ENCODE data around the gene YIPF3. TPM values are rescaled to one million over a fixed set of nuclear protein-coding genes. Genes with fewer than 3 reads are reported as not detected.

YIPF3 gene
- total and polyA plus RNA-seq, 4 donors: 81.3 to 119 (median 96.2) TPM

DNA sequence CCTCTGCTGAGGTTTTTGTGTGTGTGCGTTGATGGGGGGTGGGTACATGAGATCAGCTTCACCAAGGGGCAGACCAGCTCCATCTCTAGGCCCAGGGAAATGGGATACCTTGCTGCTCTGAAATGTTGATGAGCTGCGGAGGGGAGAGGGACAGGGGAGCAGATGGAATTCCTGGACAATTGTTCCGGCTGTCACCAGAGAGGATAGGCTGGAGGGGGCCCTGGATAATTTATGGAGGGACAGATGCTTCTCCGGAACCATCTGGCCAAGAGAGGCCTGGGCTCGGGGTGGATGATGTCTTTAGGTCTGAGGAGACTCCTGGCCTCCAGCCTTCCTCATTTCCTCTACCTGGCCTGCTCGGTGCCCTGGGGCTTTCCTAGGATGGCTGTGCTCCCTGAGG lies 41.2 kb downstream of the YIPF3 start:
- TF ChIP-seq, protein P1, sequence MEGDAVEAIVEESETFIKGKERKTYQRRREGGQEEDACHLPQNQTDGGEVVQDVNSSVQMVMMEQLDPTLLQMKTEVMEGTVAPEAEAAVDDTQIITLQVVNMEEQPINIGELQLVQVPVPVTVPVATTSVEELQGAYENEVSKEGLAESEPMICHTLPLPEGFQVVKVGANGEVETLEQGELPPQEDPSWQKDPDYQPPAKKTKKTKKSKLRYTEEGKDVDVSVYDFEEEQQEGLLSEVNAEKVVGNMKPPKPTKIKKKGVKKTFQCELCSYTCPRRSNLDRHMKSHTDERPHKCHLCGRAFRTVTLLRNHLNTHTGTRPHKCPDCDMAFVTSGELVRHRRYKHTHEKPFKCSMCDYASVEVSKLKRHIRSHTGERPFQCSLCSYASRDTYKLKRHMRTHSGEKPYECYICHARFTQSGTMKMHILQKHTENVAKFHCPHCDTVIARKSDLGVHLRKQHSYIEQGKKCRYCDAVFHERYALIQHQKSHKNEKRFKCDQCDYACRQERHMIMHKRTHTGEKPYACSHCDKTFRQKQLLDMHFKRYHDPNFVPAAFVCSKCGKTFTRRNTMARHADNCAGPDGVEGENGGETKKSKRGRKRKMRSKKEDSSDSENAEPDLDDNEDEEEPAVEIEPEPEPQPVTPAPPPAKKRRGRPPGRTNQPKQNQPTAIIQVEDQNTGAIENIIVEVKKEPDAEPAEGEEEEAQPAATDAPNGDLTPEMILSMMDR (IDR thresholded peaks at IDR 0.05; ENCODE audit: control extremely low read depth, extremely low read depth): no peak
- Histone ChIP-seq H3K4me3 (no peak overlapping the region), H3K9me3 (ENCODE audit: control insufficient read depth in 4 of 4, insufficient read depth in 3 of 4, low read length in 3 of 4) (no peaks in the 10 kb centered on the region), H3K27me3 (ENCODE audit: control insufficient read depth in 3 of 3, insufficient read depth in 3 of 3, low read length in 2 of 3) (no peaks in the 10 kb centered on the region), H3K27ac (ENCODE audit: low read depth in 1 of 2, low read length in 1 of 2) (no peak overlapping the region), H3K9ac (ENCODE audit: insufficient read depth in 1 of 2, low read length in 2 of 2) (no peak overlapping the region), H3K4me1 (ENCODE audit: control insufficient read depth in 5 of 5, insufficient read depth in 5 of 5, low read length in 5 of 5) (peaks cover 4 to 17% (median 10%) of the 10 kb centered on the region in 5 donors), H3K36me3 (ENCODE audit: control insufficient read depth in 4 of 4, insufficient read depth in 4 of 4, low read length in 4 of 4) (no peaks in the 10 kb centered on the region)
- DNase-seq (no peak), ATAC-seq (ENCODE audit: insufficient read depth, low FRiP score) (no peak)
- 89 to 93% methylated on average over 6 of the region's 6 CpGs for WGBS, 2 donors

DNA sequence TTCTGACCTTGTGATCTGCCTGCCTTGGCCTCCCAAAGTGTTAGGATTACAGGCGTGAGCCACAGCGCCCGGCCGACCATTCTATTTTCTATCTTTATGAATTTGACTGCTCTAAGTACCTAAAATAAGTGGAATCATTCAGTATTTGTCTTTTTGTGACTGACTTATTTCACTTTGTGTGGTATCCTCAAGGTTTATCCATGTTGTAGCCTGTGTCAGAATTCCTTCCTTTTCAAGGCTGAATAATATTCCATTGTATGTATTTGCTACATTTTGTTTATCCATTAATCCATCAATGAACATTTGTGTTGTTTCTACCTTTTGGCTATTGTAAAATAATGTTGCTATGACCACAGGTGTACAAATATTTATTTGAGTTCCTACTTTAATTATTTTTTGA lies 44.2 kb downstream of the YIPF3 start:
- 96 to 98% methylated on average over 4 of the region's 4 CpGs for whole genome bisulfite sequencing, 2 donors
- no peaks in the 10 kb centered on the region for H3K36me3 ChIP-seq (ENCODE audit: control insufficient read depth in 4 of 4, insufficient read depth in 4 of 4, low read length in 4 of 4)
- no peak overlapping the region for H3K9ac ChIP-seq (ENCODE audit: insufficient read depth in 1 of 2, low read length in 2 of 2)
- no peaks in the 10 kb centered on the region for H3K27me3 ChIP-seq (ENCODE audit: control insufficient read depth in 3 of 3, insufficient read depth in 3 of 3, low read length in 2 of 3)
- H3K9me3 ChIP-seq (ENCODE audit: control insufficient read depth in 4 of 4, insufficient read depth in 3 of 4, low read length in 3 of 4): no peaks in the 10 kb centered on the region
- peaks cover 0 to 5% (median 4%) of the 10 kb centered on the region in 5 donors for H3K4me1 ChIP-seq (ENCODE audit: control insufficient read depth in 5 of 5, insufficient read depth in 5 of 5, low read length in 5 of 5)
- no peak overlapping the region for H3K4me3 ChIP-seq
- DNase-seq (no peak), ATAC-seq (ENCODE audit: insufficient read depth, low FRiP score) (no peak)
- TF ChIP-seq, protein P1 (IDR thresholded peaks at IDR 0.05; ENCODE audit: control extremely low read depth, extremely low read depth): no peak
- H3K27ac ChIP-seq (ENCODE audit: low read depth in 1 of 2, low read length in 1 of 2): no peak overlapping the region

DNA sequence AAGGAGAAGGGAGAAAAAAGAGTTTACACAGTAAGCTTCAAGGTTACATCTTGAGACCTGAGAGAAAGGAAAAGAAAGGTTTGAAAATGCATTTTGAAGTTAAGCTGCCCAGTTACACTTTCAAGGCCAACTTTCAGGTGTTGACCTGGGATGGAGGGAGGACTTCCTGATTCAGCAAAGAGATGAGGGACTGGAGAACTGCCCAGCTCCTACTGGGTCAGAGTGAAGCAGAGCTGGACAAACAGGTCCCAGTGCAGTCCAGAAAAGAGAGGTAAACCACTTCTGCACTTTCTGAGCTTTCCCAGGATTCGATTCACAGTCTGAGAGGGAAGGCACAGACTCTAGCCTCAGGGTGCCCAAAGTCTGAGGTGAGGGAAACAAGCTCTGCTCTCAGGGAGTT lies 45.3 kb downstream of the YIPF3 start:
- TF ChIP-seq, protein P1 (IDR thresholded peaks at IDR 0.05; ENCODE audit: control extremely low read depth, extremely low read depth): no peak
- no peak for DNase-seq
- ATAC-seq (ENCODE audit: insufficient read depth, low FRiP score): no peak
- H3K4me3 ChIP-seq: no peak overlapping the region
- peaks cover 0 to 5% (median 0%) of the 10 kb centered on the region in 5 donors for H3K4me1 ChIP-seq (ENCODE audit: control insufficient read depth in 5 of 5, insufficient read depth in 5 of 5, low read length in 5 of 5)
- WGBS, 2 donors: 62 to 67% methylated on average over 1 of the region's 1 CpG
- H3K9me3 ChIP-seq (ENCODE audit: control insufficient read depth in 4 of 4, insufficient read depth in 3 of 4, low read length in 3 of 4): no peaks in the 10 kb centered on the region
- H3K27ac ChIP-seq (ENCODE audit: low read depth in 1 of 2, low read length in 1 of 2): no peak overlapping the region
- no peaks in the 10 kb centered on the region for H3K36me3 ChIP-seq (ENCODE audit: control insufficient read depth in 4 of 4, insufficient read depth in 4 of 4, low read length in 4 of 4)
- no peaks in the 10 kb centered on the region for H3K27me3 ChIP-seq (ENCODE audit: control insufficient read depth in 3 of 3, insufficient read depth in 3 of 3, low read length in 2 of 3)
- H3K9ac ChIP-seq (ENCODE audit: insufficient read depth in 1 of 2, low read length in 2 of 2): no peak overlapping the region

DNA sequence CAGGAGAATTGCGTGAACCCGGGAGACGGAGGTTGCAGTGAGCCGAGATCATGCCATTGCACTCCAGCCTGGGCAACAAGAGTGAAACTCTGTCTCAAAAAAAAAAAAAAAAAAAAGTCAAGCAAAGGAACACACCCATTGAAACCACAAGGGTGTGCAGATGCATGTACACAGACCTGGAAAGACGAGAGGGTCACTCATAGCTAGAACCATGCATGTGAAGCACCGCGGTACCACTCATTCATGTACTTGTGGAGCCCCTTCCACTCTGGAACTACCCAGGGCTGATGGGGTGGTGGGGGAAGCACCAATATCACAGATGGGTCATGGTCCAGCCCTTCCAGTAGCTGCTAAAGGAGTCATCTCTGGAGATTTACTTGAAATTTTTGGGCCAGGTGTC lies 46.8 kb downstream of the YIPF3 start:
- Histone ChIP-seq H3K4me1 (ENCODE audit: control insufficient read depth in 5 of 5, insufficient read depth in 5 of 5, low read length in 5 of 5) (peaks cover 0 to 5% (median 0%) of the 10 kb centered on the region in 5 donors), H3K36me3 (ENCODE audit: control insufficient read depth in 4 of 4, insufficient read depth in 4 of 4, low read length in 4 of 4) (no peaks in the 10 kb centered on the region), H3K4me3 (no peak overlapping the region), H3K9ac (ENCODE audit: insufficient read depth in 1 of 2, low read length in 2 of 2) (no peak overlapping the region), H3K27ac (ENCODE audit: low read depth in 1 of 2, low read length in 1 of 2) (no peak overlapping the region), H3K9me3 (ENCODE audit: control insufficient read depth in 4 of 4, insufficient read depth in 3 of 4, low read length in 3 of 4) (no peaks in the 10 kb centered on the region), H3K27me3 (ENCODE audit: control insufficient read depth in 3 of 3, insufficient read depth in 3 of 3, low read length in 2 of 3) (no peaks in the 10 kb centered on the region)
- ATAC-seq (ENCODE audit: insufficient read depth, low FRiP score) (no peak), DNase-seq (no peak)
- TF ChIP-seq, protein P1 (IDR thresholded peaks at IDR 0.05; ENCODE audit: control extremely low read depth, extremely low read depth): no peak
- WGBS, 2 donors: 93 to 96% methylated on average over 7 of the region's 7 CpGs

Measured in lung (tissue), 12 donors.